Glutamatergic neuron (in vitro differentiated cells): ENCODE results near the gene MXD1. TPM values are rescaled to one million over a fixed set of nuclear protein-coding genes. Genes with fewer than 3 reads are reported as not detected.
A peak's percentile ranks its signal among the peaks of the same experiment; 100 is the strongest.

Experiments
- DNase-seq: peaks from one replicate; pipeline ENCODE4 v3.0.0; 2022
- H3K27ac Mint-ChIP-seq: one replicate; pipeline ENCODE4 v1.8.0; 2020; ENCODE audit warnings: mild to moderate bottlenecking, mixed read lengths, inconsistent platforms; ENCODE audit not compliant: unreplicated experiment
- H3K27me3 Mint-ChIP-seq: one replicate; pipeline ENCODE4 v1.8.0; 2020; ENCODE audit warnings: mild to moderate bottlenecking, moderate library complexity, mixed read lengths, inconsistent platforms; ENCODE audit not compliant: unreplicated experiment
- H3K36me3 Mint-ChIP-seq: one replicate; pipeline ENCODE4 v1.8.0; 2020; ENCODE audit warnings: mild to moderate bottlenecking, mixed read lengths, inconsistent platforms; ENCODE audit not compliant: unreplicated experiment
- H3K4me1 Mint-ChIP-seq: one replicate; pipeline ENCODE4 v1.8.0; 2020; ENCODE audit warnings: mild to moderate bottlenecking, low read depth, mixed read lengths, inconsistent platforms; ENCODE audit not compliant: unreplicated experiment
- H3K4me3 Mint-ChIP-seq: one replicate; pipeline ENCODE4 v1.8.0; 2020; ENCODE audit warnings: mild to moderate bottlenecking, mixed read lengths, inconsistent platforms; ENCODE audit not compliant: unreplicated experiment
- H3K9me3 Mint-ChIP-seq: one replicate; pipeline ENCODE4 v1.8.0; 2020; ENCODE audit warnings: mild to moderate bottlenecking, moderate library complexity, mixed read lengths, inconsistent platforms; ENCODE audit not compliant: unreplicated experiment
- CTCF ChIP-seq: fragments of 200-600 bp; sonication (generic); IDR thresholded peaks from one replicate; pipeline ENCODE4 v1.5.0; 2021; ENCODE audit not compliant: partially characterized antibody, unreplicated experiment
- total RNA-seq: library from RNA; stranded (reverse); fragmentation: NEBNext Ultra II Directional; extraction: Animal tissue kit (Norgen Biotek cat#: 25700); gene quantifications from one replicate; pipeline ENCODE4 v1.2.1, GENCODE V29; 2021; ENCODE audit not compliant: unreplicated experiment

The MXD1 gene
- total RNA-seq, 1 donor from 2014 or later, result 15.8 TPM

- DNase-seq, result no peak
- Mint-ChIP-seq H3K27me3 (no peaks in the 10 kb centered on the region), H3K27ac (no peak overlapping the region), H3K9me3 (no peaks in the 10 kb centered on the region), H3K4me1 (no peaks in the 10 kb centered on the region), H3K4me3 (no peak overlapping the region), H3K36me3 (no peaks in the 10 kb centered on the region)
- no peak for TF ChIP-seq CTCF
Observed at GRCh38 chr2:69977186-69977585, 62.3 kb downstream of the MXD1 start.

GRCh38 chr2:69977906-69978482 is 63.1 kb downstream of the MXD1 start:
- no peak for DNase-seq
- Mint-ChIP-seq H3K27me3 (no peaks in the 10 kb centered on the region), H3K4me1 (no peaks in the 10 kb centered on the region), H3K9me3 (no peaks in the 10 kb centered on the region), H3K27ac (no peak overlapping the region), H3K4me3 (no peak overlapping the region), H3K36me3 (no peaks in the 10 kb centered on the region)
- no peak for TF ChIP-seq CTCF

GRCh38 chr2:69979902-69980807 is 65.2 kb downstream of the MXD1 start:
- peaks cover 1% of the 10 kb centered on the region for H3K9me3 Mint-ChIP-seq
- H3K27ac Mint-ChIP-seq, result no peak overlapping the region
- no peak for DNase-seq
- H3K27me3 Mint-ChIP-seq, result peaks cover 2% of the 10 kb centered on the region
- no peaks in the 10 kb centered on the region for H3K4me1 Mint-ChIP-seq
- no peak overlapping the region for H3K4me3 Mint-ChIP-seq
- no peaks in the 10 kb centered on the region for H3K36me3 Mint-ChIP-seq
- no peak for TF ChIP-seq CTCF

GRCh38 chr2:69983392-69983966 is 68.6 kb downstream of the MXD1 start:
- no peak for DNase-seq
- H3K9me3 Mint-ChIP-seq, result peaks cover 4% of the 10 kb centered on the region
- TF ChIP-seq CTCF, result no peak
- peaks cover 4% of the 10 kb centered on the region for H3K36me3 Mint-ChIP-seq
- H3K4me1 Mint-ChIP-seq, result no peaks in the 10 kb centered on the region
- H3K4me3 Mint-ChIP-seq, result no peak overlapping the region
- peaks cover 2% of the 10 kb centered on the region for H3K27me3 Mint-ChIP-seq
- no peak overlapping the region for H3K27ac Mint-ChIP-seq

- H3K36me3 Mint-ChIP-seq, result peaks cover 4% of the 10 kb centered on the region
- no peak overlapping the region for H3K27ac Mint-ChIP-seq
- H3K4me3 Mint-ChIP-seq, result peak overlapping the region; percentile 2
- TF ChIP-seq CTCF, result no peak
- DNase-seq, result no peak
- H3K27me3 Mint-ChIP-seq, result peaks cover 4% of the 10 kb centered on the region
- peaks cover 4% of the 10 kb centered on the region for H3K9me3 Mint-ChIP-seq
- H3K4me1 Mint-ChIP-seq, result no peaks in the 10 kb centered on the region
Observed at GRCh38 chr2:69985216-69985615, 70.3 kb downstream of the MXD1 start.
